ENCODE results near the gene XPR1. TPM values are rescaled to one million over a fixed set of nuclear protein-coding genes. Genes with fewer than 3 reads are reported as not detected.

The XPR1 gene
- total RNA-seq, 6 experiments from 2014 or later, result 25.0 to 44.7 (median 34.0) TPM

- Mint-ChIP-seq H3K27ac (no peak overlapping the region), H3K36me3 (ENCODE audit: low read depth) (no peaks in the 10 kb centered on the region), H3K9me3 (no peaks in the 10 kb centered on the region), H3K4me1 (ENCODE audit: low read depth) (peaks cover 25% of the 10 kb centered on the region), H3K4me3 (no peak overlapping the region; the same call in 1 of the 2 replicates), H3K27me3 (ENCODE audit: insufficient read depth) (no peaks in the 10 kb centered on the region; the same call in 1 of the 2 replicates)
- no peak for TF ChIP-seq CTCF (IDR thresholded peaks at IDR 0.05)
- DNase-seq, result no peak
Measured at GRCh38 chr1:180923887-180924286, 292.1 kb downstream of the XPR1 start.

GRCh38 chr1:180924939-180925338 is 293.1 kb downstream of the XPR1 start:
- H3K9me3 Mint-ChIP-seq, result no peaks in the 10 kb centered on the region
- no peaks in the 10 kb centered on the region for H3K36me3 Mint-ChIP-seq (ENCODE audit: low read depth)
- H3K27ac Mint-ChIP-seq, result no peak overlapping the region
- peaks cover 25% of the 10 kb centered on the region for H3K4me1 Mint-ChIP-seq (ENCODE audit: low read depth)
- DNase-seq, result no peak
- H3K27me3 Mint-ChIP-seq (ENCODE audit: insufficient read depth), result peaks cover 2% of the 10 kb centered on the region; the same call in 1 of the 2 replicates
- H3K4me3 Mint-ChIP-seq, result no peak overlapping the region
- no peak for TF ChIP-seq CTCF (IDR thresholded peaks at IDR 0.05)

- no peaks in the 10 kb centered on the region for H3K36me3 Mint-ChIP-seq (ENCODE audit: low read depth)
- TF ChIP-seq CTCF (IDR thresholded peaks at IDR 0.05), result no peak
- peaks cover 25% of the 10 kb centered on the region for H3K4me1 Mint-ChIP-seq (ENCODE audit: low read depth)
- DNase-seq, result no peak
- H3K9me3 Mint-ChIP-seq, result no peaks in the 10 kb centered on the region
- peaks cover 2% of the 10 kb centered on the region; the same call in 1 of the 2 replicates for H3K27me3 Mint-ChIP-seq (ENCODE audit: insufficient read depth)
- H3K27ac Mint-ChIP-seq, result no peak overlapping the region
- H3K4me3 Mint-ChIP-seq, result no peak overlapping the region
Measured at GRCh38 chr1:180925471-180926051, 293.7 kb downstream of the XPR1 start.

GRCh38 chr1:180926164-180926981 is 294.6 kb downstream of the XPR1 start:
- Mint-ChIP-seq H3K27ac (no peak overlapping the region), H3K4me3 (no peak overlapping the region), H3K27me3 (ENCODE audit: insufficient read depth) (peaks cover 2% of the 10 kb centered on the region; the same call in 1 of the 2 replicates), H3K36me3 (ENCODE audit: low read depth) (no peaks in the 10 kb centered on the region), H3K9me3 (no peaks in the 10 kb centered on the region), H3K4me1 (ENCODE audit: low read depth) (peaks cover 25% of the 10 kb centered on the region)
- DNase-seq, result peak; percentile 28
- no peak for TF ChIP-seq CTCF (IDR thresholded peaks at IDR 0.05)

DNA sequence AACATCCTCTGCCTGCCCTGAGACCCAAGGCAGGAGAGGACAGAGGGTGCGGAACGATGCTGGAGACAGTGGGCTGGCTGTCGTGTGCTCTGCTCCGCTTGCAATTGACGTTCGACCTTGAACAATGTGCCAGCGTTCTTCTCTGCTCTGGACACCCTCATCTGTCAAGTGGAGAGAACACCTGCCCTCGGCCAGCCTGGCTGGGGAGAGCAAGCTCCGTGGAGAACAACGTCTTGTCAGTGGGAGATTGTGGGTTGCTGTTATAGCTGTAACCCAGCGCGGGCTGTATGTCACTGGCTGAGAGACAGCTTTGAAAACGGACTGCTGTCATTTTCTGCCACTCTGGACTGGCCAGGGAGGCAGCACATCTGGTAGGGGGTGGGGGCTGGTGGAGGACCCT is 295.5 kb downstream of the XPR1 start:
- H3K27me3 Mint-ChIP-seq (ENCODE audit: insufficient read depth), result peaks cover 2% of the 10 kb centered on the region; the same call in 1 of the 2 replicates
- H3K36me3 Mint-ChIP-seq (ENCODE audit: low read depth), result no peaks in the 10 kb centered on the region
- H3K4me1 Mint-ChIP-seq (ENCODE audit: low read depth), result peaks cover 25% of the 10 kb centered on the region
- no peak overlapping the region for H3K27ac Mint-ChIP-seq
- TF ChIP-seq CTCF (IDR thresholded peaks at IDR 0.05), result no peak
- H3K4me3 Mint-ChIP-seq, result no peak overlapping the region
- H3K9me3 Mint-ChIP-seq, result no peaks in the 10 kb centered on the region
- DNase-seq, result no peak

Data from HFFc6 (cell line).